ENCODE results near the gene CDCA4.

CDCA4 gene

GRCh38 chr14:105010106-105010505 lies 10.8 kb downstream of the CDCA4 start:
- peaks cover 86% of the 10 kb centered on the region for H4K20me1 ChIP-seq (ENCODE audit: insufficient read depth, low read length)
- TF ChIP-seq CTCF (IDR thresholded peaks at IDR 0.05; ENCODE audit: low read depth, low read length) = no peak
- TF ChIP-seq EZH2phosphoT487 (IDR thresholded peaks at IDR 0.05; ENCODE audit: low read depth) = no peak

GRCh38 chr14:105007593-105008264 lies 13.2 kb downstream of the CDCA4 start:
- Histone ChIP-seq H3K27me3 (ENCODE audit: low read depth, low read length) (no peaks in the 10 kb centered on the region), H2AFZ (ENCODE audit: low read depth, low read length) (no peak overlapping the region), H3K4me3 (ENCODE audit: low read length) (no peak overlapping the region), H3K9ac (ENCODE audit: low read length) (no peak overlapping the region), H3K4me1 (ENCODE audit: low read length) (peaks cover 8% of the 10 kb centered on the region), H3K9me3 (ENCODE audit: insufficient read depth, low read length) (no peaks in the 10 kb centered on the region), H3K79me2 (ENCODE audit: low read length) (peaks cover 60% of the 10 kb centered on the region), H4K20me1 (ENCODE audit: insufficient read depth, low read length) (peaks cover 65% of the 10 kb centered on the region), H3K27ac (ENCODE audit: low read length) (no peak overlapping the region), H3K36me3 (replicated peaks; ENCODE audit: low read depth, low read length) (peaks cover 49% of the 10 kb centered on the region), H3K4me2 (ENCODE audit: low read length) (no peak overlapping the region)
- TF ChIP-seq CTCF (IDR thresholded peaks at IDR 0.05; ENCODE audit: low read depth, low read length) = no peak
- TF ChIP-seq EZH2phosphoT487 (IDR thresholded peaks at IDR 0.05; ENCODE audit: low read depth) = no peak

More at GRCh38 chr14:105010106-105010505, 10.8 kb downstream of the CDCA4 start:
- Histone ChIP-seq H3K9me3 (ENCODE audit: insufficient read depth, low read length) (no peaks in the 10 kb centered on the region), H2AFZ (ENCODE audit: low read depth, low read length) (no peak overlapping the region), H3K4me1 (ENCODE audit: low read length) (peaks cover 15% of the 10 kb centered on the region), H3K79me2 (ENCODE audit: low read length) (peaks cover 84% of the 10 kb centered on the region), H3K27ac (ENCODE audit: low read length) (no peak overlapping the region), H3K4me3 (ENCODE audit: low read length) (no peak overlapping the region), H3K27me3 (ENCODE audit: low read depth, low read length) (no peaks in the 10 kb centered on the region), H3K36me3 (replicated peaks; ENCODE audit: low read depth, low read length) (peaks cover 58% of the 10 kb centered on the region), H3K4me2 (ENCODE audit: low read length) (no peak overlapping the region), H3K9ac (ENCODE audit: low read length) (no peak overlapping the region)

GRCh38 chr14:105006831-105007592 lies 13.9 kb downstream of the CDCA4 start:
- no peak overlapping the region for H2AFZ ChIP-seq (ENCODE audit: low read depth, low read length)
- no peak overlapping the region for H3K4me3 ChIP-seq (ENCODE audit: low read length)
- H3K9ac ChIP-seq (ENCODE audit: low read length) = no peak overlapping the region
- peaks cover 47% of the 10 kb centered on the region for H3K36me3 ChIP-seq (replicated peaks; ENCODE audit: low read depth, low read length)
- peaks cover 8% of the 10 kb centered on the region for H3K4me1 ChIP-seq (ENCODE audit: low read length)
- H3K4me2 ChIP-seq (ENCODE audit: low read length) = no peak overlapping the region
- no peaks in the 10 kb centered on the region for H3K9me3 ChIP-seq (ENCODE audit: insufficient read depth, low read length)
- TF ChIP-seq CTCF (IDR thresholded peaks at IDR 0.05; ENCODE audit: low read depth, low read length) (no peak), EZH2phosphoT487 (IDR thresholded peaks at IDR 0.05; ENCODE audit: low read depth) (no peak)
- H3K27ac ChIP-seq (ENCODE audit: low read length) = no peak overlapping the region
- H3K79me2 ChIP-seq (ENCODE audit: low read length) = peaks cover 53% of the 10 kb centered on the region
- H4K20me1 ChIP-seq (ENCODE audit: insufficient read depth, low read length) = peaks cover 57% of the 10 kb centered on the region
- no peaks in the 10 kb centered on the region for H3K27me3 ChIP-seq (ENCODE audit: low read depth, low read length)

All from OCI-LY3 (cell line).